Measurements from ENCODE around the gene OLFML1. TPM values are rescaled to one million over a fixed set of nuclear protein-coding genes. Genes with fewer than 3 reads are reported as not detected.

Gene OLFML1
- total and polyA plus RNA-seq, 10 of the 15 experiments (the other 5 are each of a cell fraction or from before 2014, with no cell fraction given) = 0.04 to 0.71 (median 0.21) TPM; not detected in 6

GRCh38 chr11:7499081-7499480 is 13.8 kb downstream of the OLFML1 start (continued):
- no peak for TF ChIP-seq POU2F2 (IDR thresholded peaks at IDR 0.05; ENCODE audit: borderline replicate concordance, low read depth, low read length)
- TF ChIP-seq ZNF217 (IDR thresholded peaks at IDR 0.05) = no peak

- in situ Hi-C loops (cut with MboI) = loop anchor here (25.0 kb wide), 1 partner anchor 1813 kb away; the partner anchor contains the start of genes TRIM22 and TRIM5
These were observed 14.9 kb downstream of the OLFML1 start for GRCh38 chr11:7500251-7500650.

More at GRCh38 chr11:7500251-7500650, 14.9 kb downstream of the OLFML1 start:
- TF ChIP-seq RBBP5 (conservative IDR thresholded peaks at IDR 0.05) (no peak), CBX3 (IDR thresholded peaks at IDR 0.05; ENCODE audit: borderline replicate concordance, low read depth) (no peak), CEBPB (IDR thresholded peaks at IDR 0.05; ENCODE audit: borderline replicate concordance in 1 of 2, low read depth in 2 of 2, low read length in 2 of 2) (no peak), FOS (IDR thresholded peaks at IDR 0.05; ENCODE audit: borderline replicate concordance, extremely low read depth, insufficient read length) (no peak), NR2C2 (IDR thresholded peaks at IDR 0.05; ENCODE audit: borderline replicate concordance, control insufficient read depth, insufficient read length, low read depth) (no peak), TCF12 (IDR thresholded peaks at IDR 0.05; ENCODE audit: low read depth, low read length) (no peak)
- Histone ChIP-seq H3K27ac (ENCODE audit: control insufficient read depth, insufficient read depth) (no peak overlapping the region), H4K20me1 (ENCODE audit: control insufficient read depth, insufficient read depth) (no peaks in the 10 kb centered on the region), H3K79me2 (ENCODE audit: control insufficient read depth, insufficient read depth, low read length) (no peaks in the 10 kb centered on the region), H3K4me2 (ENCODE audit: control insufficient read depth, insufficient read depth) (no peak overlapping the region), H3K4me3 (no peak overlapping the region), H3K36me3 (ENCODE audit: control insufficient read depth in 2 of 2, insufficient read depth in 2 of 2, low read length in 1 of 2) (no peaks in the 10 kb centered on the region; a peak in 1 of 4 replicates), H3K4me1 (ENCODE audit: control insufficient read depth, insufficient read depth, low read length) (peaks cover 27% of the 10 kb centered on the region), H3K9ac (ENCODE audit: control insufficient read depth, insufficient read depth, low read length) (no peak overlapping the region), H3K9me3 (replicated peaks; ENCODE audit: control insufficient read depth, insufficient read depth, low read length) (no peaks in the 10 kb centered on the region), H3K27me3 (replicated peaks in 1 of 2; ENCODE audit: control insufficient read depth in 2 of 2, insufficient read depth in 2 of 2, low read length in 1 of 2) (no peaks in the 10 kb centered on the region), H2AFZ (ENCODE audit: control insufficient read depth, low read depth, low read length) (no peak overlapping the region)
- 95% methylated on average over 3 of the region's 3 CpGs for WGBS (ENCODE audit: insufficient coverage, insufficient replicate concordance, low lambda C conversion rate, missing lambda C conversion rate)
- DNase-seq (ENCODE audit: low read depth, low spot score) (no peak), ATAC-seq (no peak), FAIRE-seq (no peak)
- ChIA-PET CTCF (interaction anchor here (7.4 kb wide), 1 partner anchor 10 kb away, joined by 65 read pairs; the partner anchor contains the start of gene PPFIBP2), RAD21 (ENCODE audit: unreplicated experiment) (no interaction called here), POLR2A (interaction anchor here (2.2 kb wide), 1 partner anchor 11 kb away, joined by 11 read pairs; no protein-coding TSS in a partner anchor), SMC1A (ENCODE audit: uncharacterized antibody, unreplicated experiment) (interaction anchor here (0.8 to 2.9 kb wide), 4 partner anchors 10 to 58 kb away, joined by 4 to 18 read pairs (median 6); partner anchors contain the start of gene PPFIBP2)
- intact Hi-C loops (cut with micrococcal nuclease; ENCODE audit: unreplicated experiment) = no loop called here
- no TSS peak for BruUV-seq (replicated peaks)
